T-helper 22 cell (primary cell): Measurements from ENCODE around the gene SPRED3.
"Not testable (repeated sequence)": the region's sequence is repeated elsewhere in the genome, so short reads cannot be mapped to it uniquely, and the experiment has no call there.

Experiments
- DNase-seq: peaks from one replicate; pipeline ENCODE4 v3.0.0-alpha.2; 2020; ENCODE audit warnings: low read depth

Gene SPRED3

DNA sequence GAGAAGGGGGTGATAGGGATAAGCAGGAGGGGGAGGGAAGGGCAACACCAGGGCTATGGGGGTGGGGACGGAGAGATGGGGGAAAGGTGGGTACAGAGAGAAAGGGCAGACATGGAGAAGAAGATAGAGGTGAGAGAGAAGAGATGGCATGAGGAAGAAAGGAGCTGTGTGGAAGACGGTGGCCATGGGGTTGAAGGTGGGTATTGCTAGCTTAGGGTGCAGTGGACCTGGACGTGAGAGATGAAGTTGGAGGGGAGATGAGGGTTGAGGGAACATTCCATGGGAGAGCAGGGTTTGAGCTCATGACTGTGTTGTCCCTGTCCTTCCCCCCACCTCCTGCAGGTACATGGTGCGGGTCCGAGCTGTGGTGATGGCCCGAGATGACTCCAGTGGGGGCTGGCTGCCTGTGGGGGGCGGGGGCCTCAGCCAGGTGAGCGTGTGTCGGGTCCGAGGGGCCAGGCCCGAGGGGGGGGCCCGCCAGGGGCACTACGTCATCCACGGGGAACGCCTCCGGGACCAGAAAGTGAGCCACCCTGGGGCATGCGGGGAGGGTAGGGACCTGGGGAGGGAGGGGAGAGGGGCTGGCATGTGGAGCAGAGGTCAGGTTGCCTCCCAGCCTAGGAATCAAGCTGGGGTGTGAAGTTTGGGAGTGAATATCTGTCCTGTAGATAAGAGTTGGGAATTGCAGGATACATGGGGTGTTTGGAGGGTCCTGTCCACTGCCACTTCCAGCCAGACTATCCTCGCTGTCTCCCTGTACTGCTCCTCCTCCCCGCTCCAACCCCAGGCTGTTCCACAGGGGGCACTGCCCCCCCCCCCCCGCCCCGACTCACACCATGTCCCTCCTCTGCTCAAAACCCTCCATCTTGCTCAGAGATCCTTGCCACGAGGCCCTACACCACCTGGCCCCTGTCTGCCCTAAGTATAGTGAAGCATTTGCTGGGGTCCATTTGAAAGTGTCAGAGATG lies 1.7 kb downstream of the SPRED3 start:
- DNase-seq = no peak

DNA sequence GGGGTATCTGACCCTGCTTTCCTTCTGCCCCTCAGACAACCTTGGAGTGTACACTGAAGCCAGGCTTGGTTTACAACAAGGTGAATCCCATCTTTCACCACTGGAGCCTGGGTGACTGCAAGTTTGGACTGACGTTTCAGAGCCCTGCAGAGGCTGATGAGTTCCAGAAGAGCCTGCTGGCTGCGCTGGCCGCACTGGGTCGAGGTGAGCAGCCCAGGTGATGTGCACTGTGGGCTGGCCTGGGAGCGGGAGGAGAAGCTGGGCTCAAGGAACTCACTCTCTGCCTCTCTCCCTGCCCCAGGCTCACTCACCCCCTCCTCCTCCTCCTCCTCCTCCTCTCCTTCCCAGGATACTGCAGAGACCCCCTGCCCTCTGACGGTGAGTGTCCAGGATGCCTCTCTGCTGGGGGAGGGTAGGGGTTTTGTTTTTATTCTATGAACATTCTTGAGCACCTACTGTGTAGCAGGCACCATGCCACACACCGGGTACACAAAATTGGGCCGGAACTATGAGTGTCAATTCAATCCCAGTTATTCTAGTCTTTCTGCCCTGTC lies 3.5 kb downstream of the SPRED3 start:
- DNase-seq = no peak

DNA sequence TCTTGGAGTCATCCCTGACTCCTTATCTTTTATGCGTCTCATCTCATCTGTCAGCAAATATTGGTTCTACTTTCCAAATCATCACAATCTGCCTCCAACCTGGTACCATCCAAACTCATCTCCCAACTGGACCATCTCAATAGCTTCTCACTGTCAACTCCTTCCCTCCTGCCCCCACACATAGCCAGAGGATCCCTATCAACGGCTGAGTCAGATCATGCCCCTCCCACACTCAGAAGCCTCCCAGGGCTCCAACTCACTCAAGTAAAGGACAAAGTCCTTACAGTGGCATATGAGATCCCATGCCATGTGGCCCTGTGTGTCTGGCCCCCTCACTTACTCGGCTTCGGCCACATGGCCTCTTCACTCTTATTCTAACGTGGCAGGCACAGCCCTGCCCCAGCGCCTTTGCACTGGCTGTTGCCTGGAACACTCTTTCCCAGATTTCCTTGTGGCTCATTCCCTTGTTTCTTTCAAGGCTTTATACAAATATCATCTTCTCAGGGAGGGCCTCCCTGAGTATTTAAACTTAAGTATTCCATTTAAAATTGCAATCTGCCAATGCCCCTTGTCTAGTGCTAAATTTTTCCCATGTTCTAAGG lies 4.3 kb downstream of the SPRED3 start:
- no peak for DNase-seq

DNA sequence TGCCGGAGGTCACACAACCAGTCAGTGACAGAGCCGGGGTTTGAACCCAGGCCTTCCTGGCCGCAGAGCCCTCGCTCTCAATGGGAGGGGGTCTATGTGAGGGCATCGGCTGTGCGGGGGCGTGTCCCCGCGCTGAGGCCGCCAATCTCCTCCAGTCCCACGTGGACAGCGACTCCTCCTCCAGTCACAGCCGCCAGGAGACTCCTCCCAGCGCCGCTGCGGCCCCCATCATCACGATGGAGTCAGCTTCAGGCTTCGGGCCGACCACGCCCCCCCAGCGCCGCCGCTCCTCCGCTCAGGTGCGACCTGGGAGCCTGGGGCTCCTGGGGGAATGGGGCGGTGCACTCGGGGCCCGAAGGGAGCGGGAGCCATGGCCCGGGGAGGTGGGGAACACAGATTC lies 6.0 kb downstream of the SPRED3 start:
- DNase-seq = peak; percentile 61

DNA sequence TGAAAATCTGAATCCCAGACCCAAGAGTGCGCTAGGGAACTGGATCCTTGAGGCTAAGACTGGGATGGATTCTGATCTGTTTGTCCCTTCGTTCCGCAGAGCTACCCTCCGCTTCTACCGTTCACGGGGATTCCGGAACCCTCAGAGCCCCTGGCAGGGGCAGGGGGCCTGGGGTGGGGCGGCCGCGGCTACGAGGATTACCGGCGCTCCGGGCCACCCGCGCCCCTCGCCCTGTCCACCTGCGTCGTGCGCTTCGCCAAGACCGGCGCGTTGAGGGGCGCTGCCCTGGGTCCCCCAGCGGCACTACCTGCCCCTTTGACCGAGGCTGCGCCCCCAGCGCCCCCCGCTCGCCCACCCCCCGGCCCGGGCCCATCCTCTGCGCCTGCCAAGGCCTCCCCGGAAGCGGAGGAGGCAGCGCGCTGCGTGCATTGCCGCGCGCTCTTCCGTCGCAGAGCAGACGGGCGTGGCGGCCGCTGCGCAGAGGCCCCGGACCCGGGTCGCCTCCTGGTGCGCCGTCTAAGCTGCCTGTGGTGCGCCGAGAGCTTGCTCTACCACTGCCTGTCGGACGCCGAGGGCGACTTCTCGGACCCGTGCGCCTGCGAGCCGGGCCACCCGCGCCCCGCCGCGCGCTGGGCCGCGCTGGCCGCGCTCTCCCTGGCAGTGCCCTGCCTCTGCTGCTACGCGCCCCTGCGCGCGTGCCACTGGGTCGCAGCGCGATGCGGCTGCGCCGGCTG lies 7.1 kb downstream of the SPRED3 start:
- DNase-seq = no peak

DNA sequence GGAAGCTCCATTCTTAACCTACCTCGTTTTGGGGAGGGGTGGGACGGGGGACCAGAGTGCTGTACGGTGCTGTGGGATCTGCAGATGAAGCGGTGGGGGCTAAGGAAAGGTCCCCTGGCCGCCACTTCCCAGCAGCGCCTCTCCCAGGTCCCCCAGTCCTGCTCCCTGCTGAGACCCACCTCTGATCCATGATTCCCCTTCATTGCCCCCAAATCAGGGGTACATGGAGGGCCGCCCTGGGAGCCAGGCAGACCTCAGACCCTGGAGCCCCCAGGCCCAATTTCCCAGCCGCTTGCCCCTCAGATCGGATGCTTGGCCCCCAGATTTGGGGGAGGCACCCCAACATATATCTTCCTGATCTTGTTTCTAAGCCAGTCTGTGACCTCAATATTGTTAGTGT lies 10.6 kb downstream of the SPRED3 start:
- DNase-seq = no peak

DNA sequence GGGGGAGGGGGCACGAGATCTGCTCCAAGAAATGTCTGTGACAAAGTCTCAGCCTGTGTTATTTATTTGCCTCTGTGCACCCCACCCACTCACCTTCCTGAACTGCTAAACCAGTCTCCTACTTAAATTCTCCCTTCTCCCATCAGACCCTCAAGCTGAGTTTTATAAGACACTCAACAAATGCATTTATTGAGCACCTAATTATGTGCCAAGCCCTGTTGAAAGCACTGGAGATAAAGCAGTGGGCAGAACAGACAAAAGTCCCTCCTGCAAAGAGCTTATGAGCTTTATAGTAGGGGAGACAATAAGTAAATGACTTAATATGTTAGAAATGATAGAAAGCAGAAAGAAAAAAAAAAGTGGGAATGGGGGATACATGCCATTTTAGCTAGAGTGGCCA lies 11.0 kb downstream of the SPRED3 start:
- DNase-seq = no peak

DNA sequence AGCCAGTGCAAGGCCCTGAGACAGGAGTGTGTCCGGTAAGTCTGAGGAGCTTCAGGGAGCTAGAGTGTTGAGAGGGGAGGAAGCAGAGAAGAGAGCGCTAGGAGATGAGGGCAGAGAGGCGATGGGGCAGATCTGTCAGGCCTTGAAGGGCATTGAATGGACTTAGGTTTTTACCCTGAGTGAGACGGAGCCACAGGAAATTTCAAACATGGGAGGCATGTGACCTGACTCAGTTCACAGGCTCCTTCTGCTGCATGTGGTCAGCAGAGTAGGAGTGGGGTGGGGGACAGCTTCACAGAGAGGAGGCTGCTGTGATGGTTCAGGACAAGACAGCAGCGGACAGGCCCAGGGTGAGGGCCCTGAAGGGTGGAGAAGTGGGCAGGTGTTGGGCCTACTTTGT lies 11.9 kb downstream of the SPRED3 start:
- no peak for DNase-seq

DNA sequence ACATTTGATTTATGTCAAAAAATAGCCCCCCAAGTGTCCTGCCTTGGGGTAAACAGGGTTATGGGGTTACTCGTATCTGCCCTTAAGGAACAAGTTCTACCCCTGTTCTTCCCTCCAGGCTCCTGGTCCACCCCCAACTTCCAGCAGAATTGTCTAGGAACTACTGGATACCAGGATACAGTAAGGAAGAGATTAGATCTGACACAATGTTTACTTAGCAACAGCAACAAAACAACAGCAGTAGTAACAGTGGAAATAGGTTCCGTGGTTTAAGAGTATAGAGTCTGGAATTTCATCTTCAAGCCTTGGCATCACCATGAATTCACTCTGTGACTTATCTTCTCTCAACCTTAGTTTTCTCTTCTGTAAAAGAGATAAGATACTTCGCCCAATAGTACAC lies 12.7 kb downstream of the SPRED3 start:
- DNase-seq = no peak

DNA sequence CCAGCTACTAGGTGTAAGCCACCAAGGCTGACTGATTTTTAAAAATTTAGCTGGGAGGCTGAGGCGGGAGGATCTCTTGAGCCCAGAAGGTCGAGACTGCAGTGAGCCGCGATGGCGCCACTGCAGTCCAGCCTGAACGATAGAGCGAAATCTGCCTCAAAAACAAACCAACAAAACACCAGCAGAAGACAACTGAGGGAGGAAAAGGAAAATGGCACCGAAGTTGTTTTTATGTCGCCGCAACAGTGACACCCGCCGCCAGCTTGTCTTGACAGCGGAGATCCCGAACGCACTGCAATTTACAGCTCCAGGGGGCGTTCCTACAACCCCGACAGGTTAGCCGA lies 14.1 kb downstream of the SPRED3 start:
- no peak for DNase-seq

DNA sequence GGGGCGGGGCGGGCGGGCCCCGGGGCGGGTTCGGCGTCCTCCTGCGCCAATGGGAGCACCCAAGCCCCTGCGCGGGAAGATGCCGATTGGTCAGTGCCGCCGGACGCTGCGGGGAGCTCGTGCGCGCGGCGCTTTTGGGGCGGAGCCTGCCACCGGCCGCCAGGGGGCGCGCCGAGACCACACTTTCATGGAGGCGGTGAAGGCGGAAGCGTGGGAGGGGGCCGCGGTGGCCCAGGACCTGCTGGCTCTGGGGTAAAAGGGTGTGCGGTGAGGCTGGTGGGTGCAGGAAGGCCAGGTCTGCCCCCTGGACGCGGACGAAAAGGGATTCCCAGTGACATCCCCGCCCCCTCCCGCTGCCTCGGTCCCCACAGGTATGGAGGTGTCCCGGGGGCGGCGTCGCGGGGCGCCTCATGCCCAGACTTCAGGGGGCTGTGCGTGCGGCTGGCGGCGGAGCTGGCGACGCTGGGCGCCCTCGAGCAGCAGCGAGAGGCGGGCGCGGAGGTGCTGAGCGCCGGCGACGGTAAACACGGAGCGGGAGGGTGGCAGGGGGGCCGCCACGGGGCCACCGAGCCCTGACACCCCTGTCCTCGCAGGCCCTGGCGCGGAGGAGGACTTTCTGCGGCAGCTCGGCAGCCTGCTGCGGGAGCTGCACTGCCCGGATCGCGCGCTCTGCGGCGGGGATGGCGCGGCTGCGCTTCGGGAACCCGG lies 14.6 kb downstream of the SPRED3 start, which contains the start of gene FAM98C:
Gene FAM98C, plus strand, starts transcription at position 127 of the 708 bp plus-strand sequence. Its CDS starts 61 bp downstream, at position 188.
- DNase-seq = peak; percentile 96

DNA sequence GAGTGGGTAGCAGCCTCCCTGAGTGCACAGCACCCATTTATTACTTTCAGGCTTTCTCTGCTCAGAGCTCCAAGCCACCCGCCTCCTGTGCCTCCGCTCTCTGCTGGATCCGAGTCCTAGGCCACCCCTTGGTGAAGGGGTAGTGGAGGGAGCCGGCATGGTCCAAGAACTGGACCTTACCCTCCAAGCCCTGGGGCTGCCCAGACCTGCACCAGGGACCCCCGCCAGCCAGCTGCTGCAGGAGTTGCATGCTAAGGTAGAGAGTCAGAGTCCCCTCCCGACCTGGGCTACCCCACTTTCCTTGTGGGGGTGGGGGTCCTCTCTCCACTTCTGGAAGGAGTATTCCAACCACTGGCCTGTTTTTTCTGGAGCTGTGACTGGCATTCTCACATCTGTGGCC lies 16.4 kb downstream of the SPRED3 start:
- no peak for DNase-seq

DNA sequence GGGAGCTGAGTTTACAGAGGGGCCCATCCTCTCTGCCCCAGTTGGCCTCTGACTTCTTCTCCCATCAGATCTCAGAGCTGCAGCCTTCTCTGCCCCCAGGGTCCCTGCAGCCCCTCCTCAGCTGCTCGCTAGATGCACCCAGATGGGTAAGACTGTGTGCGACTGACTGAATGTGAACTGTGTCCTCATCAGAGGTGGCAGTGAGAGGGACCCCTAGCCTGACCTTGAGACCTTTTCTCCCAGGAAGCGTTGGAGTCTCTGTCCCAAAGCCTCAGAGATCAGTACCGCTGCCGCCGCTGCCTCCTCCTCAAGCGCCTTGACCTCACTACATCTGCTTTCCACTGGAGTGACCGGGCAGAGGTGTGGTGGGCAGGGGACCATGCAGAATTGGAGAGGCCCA lies 16.8 kb downstream of the SPRED3 start:
- DNase-seq = no peak

DNA sequence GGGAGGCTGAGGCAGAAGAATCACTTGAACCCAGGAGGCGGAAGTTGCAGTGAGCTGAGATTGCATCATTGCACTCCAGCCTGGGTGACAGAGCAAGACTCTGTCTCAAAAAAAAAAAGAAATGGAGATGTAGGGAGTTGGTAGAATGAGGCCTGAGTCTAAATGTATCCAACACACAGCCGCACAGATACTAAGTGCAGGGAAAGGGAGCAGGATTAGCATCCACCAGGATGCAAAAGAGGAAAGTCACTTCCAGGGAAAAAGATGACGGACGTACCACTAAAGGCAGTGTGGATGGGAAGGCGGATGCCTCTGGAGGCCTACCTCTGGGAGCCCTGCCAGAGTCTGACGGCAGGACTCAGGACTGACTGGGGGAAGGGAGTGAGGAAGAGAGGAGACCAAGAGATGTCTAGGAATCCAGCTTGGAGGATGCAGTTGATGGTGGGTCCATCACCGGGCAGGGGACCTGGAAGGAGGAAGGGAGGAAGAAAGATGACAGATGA lies 21.2 kb downstream of the SPRED3 start:
- no peak for DNase-seq

DNA sequence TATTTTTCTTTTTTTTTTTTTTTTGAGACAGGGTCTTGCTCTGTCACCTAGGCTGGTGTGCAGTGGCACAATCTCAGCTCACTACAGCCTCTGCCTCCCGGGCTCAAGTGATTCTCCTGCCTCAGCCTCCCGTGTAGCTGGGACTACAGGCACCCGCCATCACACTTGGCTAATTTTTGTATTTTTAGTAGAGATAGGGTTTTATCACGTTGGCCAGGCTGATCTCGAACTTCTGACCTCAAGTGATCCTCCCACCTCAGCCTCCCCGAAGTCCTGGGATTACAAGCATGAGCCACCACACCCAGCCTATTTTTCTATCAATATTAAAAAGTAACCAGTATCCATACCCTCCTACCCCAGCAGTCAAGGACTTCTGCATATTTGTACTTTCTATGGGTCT lies 21.9 kb downstream of the SPRED3 start:
- not testable (repeated sequence) for DNase-seq

DNA sequence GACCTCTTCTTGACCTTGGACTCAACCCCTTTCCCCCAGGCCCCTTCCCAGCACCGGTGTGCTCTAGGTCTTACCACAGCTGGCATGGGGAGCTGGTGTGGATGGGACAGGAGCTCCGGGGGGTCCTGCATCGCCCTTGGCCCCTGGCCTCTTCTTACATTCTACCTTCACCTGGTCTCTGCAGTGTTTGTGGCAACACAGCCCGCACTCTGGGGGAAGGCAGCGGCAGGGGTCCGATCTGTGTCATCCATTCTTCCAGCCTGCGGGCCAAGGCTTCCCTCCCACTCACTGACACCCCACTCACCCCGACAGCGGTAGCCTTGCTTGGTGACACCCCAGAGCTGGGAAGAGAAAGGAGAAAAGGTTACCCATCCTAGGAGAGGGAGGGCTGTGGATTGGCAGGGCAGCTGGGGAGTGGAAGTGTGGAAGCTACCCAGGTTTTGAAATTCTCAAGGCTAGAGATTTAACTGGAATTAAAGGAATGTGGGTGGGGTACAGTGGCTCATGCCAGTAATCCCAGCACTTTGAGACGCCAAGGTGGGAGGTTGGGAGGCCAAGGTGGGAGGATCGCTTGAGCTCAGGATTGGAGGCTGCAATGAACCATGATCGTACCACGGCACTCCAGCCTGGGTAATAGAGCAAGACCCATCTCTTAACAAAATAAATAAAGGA lies 22.7 kb downstream of the SPRED3 start:
- no peak for DNase-seq

DNA sequence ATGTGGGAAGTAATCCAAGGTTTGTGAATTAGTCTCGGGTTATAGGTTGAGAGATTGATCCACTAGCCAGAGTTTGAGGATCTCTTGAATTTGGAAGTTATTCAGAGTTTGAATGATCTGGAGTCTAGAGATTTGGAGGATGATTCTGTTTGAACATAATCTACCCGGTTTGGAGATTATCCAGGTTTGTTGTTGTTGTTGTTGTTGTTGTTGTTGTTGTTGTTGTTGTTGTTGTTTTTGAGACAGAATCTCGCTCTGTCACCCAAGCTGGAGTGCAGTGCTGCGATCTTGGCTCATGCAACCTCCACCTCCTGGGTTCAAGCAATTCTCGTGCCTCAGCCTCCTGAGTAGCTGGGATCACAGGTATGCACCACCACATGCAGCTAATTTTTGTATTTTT lies 23.4 kb downstream of the SPRED3 start:
- not testable (repeated sequence) for DNase-seq

DNA sequence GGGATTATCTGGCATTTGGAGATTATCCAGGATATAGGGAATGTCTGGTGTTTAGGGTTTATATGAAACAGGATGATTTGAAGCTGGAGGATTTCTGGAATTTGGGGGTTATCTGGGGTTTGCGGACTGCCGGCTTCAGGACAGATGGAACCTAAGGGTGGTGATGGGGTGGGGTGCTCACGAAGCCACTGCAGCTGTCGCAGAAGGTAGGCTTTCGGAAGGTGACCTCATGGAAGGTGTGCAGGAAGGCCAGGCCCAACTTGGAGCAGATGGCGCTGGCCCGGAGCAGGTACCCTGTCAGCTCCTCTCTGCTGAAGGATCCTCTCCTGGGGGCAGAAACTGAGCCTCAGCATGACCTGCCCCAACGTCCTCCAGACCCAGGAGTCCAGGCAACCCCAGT lies 24.0 kb downstream of the SPRED3 start:
- DNase-seq = no peak

DNA sequence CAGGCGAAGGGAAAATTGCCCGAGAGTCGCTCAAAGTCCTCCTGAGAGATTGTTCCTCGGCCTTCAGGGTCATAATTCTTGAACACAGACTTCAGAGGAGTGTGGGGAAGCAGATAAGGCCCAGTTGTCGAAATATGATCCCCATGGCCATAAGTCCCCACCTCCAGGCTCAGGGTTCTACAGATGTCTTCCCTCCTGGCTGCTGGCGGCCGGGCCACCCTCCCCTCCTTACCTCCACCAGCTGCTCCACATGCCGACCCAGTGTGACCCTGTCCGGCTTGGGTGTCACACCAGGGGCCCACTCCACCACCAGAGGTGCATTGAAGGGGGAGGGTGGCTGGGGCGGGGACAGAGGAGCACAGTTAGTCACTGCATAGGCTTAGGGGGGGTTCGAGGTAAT lies 24.5 kb downstream of the SPRED3 start:
- no peak for DNase-seq

DNA sequence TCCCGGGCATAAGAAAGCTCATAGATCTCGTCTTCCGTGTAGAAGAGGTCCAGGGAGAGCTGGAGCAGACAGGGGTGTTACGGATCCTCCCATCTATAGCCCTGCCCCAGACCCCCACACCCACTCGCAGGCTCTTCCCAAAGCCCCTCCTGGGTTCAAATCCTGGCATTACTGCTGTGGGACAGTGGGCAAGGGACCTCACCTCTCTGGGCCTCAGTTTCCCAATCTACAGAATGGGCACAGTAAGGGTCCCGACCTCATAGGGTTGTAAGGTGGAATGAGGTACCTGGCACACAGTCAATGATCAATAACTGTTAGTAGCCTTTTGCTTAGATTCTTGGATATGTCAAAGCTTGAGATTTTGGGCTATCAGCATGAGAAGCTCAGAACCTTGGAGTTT lies 24.9 kb downstream of the SPRED3 start:
- no peak for DNase-seq

DNA sequence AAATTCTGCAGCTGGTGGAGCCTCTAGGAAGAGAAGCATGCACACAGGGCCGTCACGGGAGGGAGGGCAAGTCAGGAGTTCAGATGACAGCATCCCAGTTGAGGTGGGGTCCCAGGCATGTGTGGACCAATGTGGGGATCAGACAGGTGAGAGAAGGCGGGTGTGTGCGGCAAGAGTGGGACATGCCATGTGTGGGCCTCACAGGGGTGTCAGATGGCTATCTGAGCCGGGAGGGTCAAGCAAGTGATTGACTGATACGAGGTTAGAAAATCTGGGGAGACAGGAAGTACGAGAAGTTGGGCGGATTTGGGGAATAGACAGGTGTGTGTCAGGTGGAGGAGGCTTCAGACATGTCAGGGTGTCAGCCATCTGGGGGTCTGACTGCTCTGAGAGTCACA lies 28.6 kb downstream of the SPRED3 start:
- no peak for DNase-seq
